HG03196 (cell line): ENCODE measurements around the gene NARF.

Experiments used
- ATAC-seq: cut with Tn5 transposase; IDR thresholded peaks from one replicate; pipeline ENCODE4 v1.9.1; 2021; ENCODE audit not compliant: unreplicated experiment

Gene NARF

DNA sequence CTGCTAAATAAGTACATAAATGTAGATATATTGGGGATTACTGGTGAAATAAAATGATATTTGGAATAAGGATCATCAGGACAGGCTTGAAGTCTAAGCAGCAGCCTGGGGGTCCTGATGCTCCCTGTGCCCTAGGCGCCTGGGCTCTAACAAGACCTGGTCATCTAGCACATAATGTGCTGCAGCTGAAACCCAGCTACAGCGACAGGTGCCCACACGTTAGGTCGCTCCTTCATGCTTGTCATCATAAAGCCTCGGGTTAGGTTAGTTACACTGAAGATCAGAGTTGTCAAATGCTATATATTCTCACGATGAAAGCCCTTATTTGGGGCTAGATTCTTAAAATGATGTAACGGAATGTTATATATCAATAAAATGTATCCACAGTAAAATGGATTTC, 11.5 kb downstream of the NARF start:
- ATAC-seq, result no peak

DNA sequence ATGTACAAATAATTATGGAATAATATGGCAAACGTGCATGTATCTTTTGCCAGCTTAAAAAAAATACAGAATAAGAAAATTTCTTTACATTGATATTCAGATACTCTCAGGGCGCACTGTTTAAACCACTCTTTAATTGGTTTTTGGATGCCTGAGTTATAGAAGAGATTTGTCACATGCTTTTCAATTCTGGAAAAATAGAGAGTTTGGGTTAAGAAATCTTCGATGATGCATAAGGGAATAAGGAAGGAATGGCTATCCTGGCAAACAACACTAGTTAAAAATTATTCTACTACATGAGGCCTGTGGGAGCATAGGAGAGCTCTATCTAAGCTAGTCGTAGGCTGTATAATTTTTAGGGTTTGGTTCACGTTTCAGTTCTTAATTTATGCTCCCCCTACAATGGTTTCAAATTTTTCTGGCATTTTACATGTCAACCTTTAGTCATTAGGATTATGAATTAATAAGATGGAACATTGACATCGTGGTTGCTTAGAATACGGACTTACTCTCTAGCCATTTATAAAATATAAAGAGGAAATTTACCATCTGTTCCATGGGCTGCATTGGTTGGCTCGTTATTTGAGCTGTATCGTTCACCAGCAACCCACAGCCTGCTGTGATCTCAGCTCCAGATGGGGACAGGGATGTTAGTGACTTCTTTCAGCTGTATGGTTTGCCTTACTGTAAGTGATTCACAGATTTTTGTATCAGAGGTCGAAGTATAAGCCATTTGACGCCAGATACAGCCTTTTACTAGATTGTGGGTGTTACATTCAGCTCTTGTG, 15.9 kb downstream of the NARF start:
- ATAC-seq, result no peak

DNA sequence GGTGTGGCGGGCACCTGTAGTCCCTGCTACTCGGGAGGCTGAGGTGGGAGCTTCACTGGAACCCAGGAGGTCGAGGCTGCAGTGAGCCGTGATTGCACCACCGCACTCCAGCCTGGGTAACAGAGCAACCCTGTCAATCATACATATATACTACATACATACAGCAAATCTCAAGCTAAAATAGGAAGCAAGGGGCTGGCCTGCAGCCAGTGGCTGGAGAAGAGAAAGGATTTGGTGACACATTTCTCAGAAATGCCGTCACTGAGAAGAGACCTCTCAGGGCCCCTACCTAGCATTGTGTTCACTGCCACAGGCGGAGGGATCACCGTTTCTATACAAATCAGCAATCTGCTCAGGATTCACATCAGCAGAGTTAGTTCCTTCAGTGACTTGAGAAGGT, 16.9 kb downstream of the NARF start:
- ATAC-seq, result no peak

DNA sequence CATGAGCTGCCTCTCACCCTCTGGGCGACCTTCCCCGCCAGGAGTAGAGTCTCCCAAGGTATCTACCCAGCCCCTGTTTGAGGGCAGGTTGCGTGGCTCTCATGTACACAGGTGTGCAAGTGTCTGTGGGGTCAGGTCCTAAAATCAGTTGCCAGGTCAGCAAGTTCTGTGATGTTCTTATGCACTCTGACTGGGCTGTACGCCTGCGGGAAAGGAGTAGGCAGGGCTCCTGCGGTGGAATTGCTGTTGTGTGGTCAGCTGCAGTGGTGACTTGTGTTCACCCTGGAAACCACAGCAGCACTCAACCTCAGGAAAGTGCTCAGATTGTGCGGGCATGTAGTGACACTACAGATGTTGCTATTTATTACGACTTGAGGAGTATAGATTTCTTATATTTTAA, 19.4 kb downstream of the NARF start:
- ATAC-seq, result no peak

DNA sequence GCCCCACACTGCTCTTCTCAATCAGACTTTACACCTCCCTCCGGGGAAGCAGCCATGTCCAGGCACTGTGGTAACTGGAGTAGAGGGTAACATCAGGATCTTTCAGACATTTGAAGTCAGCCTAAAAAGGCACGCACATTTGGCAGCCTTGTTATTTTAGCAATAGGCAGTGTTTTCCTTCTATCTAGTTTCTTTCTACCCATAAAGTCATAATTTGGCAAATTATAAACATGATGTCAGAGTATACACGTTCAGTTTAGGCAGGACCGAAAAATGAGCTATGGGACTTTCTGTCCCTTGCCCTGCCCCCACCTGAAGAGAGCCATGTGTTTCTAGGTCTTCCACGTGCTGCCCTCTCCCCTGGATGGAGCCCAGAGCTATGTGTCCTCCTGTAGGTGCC, 21.1 kb downstream of the NARF start:
- no peak for ATAC-seq

DNA sequence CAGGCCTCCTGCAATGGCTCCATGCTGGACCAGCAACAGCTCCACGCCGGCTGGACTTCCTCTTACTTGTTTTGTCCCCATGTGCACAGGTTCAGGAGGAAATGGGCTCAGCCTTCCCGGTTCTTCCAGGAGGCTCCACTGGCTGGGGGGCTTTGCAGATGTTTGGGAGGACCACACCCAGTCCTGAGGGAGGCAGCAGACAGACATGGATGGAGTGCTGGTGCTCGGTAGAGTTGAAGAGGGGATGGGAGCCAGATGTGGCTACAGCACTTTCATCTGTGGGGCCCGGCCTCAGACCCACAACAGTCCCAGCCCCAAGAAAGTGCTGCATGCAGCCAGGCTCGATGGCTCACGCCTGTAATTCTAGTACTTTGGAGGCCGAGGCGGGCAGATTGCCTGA, 21.8 kb downstream of the NARF start:
- ATAC-seq, result no peak

DNA sequence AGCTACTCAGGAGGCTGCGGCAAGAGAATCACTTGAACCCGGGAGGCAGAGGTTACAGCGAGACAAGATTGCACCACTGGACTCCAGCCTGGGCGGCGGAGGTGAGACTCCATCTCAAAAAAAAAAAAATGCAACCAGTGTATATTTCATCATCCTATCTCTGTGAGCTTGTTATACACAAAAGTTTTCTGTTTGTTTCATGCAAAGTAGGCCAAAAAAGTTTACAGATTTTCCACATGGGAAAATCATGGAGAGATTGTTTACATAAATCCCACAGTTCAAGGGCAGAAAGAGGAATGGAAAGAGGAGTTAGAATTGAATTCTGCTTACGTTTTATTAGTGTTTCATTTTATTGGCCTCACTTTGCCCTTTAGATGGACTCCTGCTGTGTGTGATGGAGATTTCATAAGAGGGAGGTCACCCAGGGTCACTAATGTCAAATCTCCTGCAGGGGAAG, 24.7 kb downstream of the NARF start:
- ATAC-seq, result no peak

DNA sequence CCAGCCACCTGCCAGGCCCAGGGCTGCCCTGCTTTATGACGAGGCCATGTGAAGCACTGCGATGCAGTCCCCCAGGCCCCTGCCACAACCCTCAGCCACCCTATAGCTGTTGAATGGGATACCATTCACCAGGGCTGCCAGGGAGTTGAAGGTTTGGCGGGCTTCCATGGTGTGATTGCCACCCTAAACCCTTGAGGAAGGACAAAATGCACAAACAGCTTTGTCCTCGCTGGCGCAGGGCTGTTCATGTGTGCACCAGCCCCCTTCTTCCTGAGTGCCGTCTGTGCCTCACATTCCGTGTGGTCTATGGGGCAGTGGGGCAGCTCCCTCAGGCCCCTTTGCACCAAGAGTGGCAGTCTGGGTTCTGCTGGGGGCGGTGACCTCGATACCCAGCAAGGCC, 25.3 kb downstream of the NARF start:
- no peak for ATAC-seq

DNA sequence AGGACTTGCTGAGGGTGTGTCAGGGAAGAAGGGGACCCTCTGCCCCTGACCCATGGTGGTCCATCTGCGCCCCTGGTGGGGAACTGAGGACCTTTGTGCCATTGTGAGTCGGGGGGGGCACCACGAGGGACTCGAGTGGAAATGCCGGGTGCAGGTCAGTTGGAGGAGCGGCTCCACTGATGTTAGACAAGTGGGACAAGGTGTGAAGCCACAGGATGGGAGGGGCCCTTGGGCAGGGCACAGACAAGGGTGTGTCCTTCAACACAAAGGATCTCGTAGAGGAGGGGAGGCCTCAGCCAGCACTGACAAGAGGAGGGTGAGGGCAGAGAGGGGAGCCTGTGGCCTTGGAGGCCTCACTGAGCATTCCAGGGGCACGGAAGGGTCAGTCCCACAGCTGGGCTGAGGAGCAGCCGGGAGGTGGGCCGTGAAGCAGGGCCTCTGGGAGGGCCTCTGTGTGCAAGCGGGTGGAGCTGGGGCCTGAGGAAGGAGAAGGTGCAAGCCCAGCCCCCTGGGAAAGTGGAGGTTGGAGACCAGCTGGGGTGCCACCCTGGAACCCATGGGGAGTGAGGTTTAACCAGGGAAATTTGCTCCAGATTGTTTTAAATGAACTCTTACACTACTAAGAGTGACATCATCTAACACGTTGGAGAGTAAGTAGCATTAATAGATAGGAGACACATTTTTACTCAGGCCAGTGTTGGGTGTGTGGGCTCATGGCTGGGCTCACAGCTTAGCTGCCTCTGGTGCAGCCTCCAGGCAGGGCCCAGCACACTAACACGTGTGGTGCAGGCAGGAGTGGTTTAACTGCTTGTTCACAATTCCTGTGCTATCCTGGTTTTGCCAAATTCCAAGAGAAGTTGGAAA, 27.9 kb downstream of the NARF start:
- ATAC-seq, result no peak

DNA sequence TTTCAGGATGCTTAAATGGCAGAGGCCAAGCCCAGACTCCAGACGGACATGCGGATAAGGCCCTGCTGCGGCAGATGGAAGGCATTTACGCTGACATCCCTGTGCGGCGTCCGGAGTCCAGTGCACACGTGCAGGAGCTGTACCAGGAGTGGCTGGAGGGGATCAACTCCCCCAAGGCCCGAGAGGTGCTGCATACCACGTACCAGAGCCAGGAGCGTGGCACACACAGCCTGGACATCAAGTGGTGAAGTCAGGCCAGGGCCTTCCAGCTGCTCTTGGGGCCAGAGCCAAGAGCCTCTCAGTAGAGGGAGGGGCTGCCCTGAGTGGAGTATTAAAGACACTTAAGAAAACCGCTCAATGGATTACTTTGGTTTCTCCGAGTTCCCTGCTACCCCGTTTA, 29.4 kb downstream of the NARF start:
- no peak for ATAC-seq

DNA sequence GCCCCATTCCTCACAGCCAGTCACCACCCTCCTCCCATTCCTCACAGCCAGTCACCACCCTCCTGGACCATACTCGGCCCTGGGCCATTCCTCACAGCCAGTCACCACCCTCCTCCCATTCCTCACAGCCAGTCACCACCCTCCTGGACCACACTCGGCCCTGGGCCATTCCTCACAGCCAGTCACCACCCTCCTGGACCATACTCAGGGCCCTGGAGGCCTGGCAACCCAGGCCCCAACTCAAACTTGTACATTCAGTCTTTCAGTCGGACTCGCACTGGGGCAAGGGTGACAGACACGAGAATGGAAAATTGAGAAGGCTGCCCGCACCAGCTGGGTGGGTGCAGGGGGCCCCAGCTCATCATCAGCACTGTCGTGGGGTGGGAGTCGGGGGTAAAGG, 30.6 kb downstream of the NARF start:
- ATAC-seq, result no peak

DNA sequence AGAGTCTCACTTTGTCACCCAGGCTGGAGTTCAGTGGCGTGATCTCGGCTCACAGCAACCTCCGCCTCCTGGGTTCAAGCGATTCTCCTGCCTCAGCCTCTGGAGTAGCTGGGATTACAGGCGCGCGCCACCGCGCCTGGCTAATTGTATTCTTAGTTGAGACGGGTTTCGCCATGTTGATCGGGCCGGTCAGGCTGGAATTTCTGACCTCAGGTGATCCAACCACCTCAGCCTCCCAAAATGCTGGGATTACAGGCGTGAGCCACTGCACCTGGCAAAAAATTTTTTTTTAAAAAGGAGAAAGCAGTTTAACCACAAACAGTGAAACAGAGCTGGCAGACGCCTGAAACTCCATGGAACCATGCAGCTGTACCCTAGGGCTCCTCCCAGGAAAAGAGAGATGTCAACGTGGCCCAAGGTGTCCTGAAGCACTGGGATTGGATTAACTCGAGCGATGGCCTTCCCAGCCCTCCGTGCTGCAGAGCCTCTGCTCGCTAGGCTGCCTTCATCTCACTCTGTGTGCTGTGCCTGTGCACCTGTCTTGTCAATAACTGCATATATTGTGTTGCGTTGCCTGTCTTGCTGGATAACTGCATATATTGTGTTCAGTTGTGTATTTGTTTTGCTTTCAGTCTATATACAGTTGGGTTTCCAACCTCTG, 31.4 kb downstream of the NARF start:
- ATAC-seq, result no peak

DNA sequence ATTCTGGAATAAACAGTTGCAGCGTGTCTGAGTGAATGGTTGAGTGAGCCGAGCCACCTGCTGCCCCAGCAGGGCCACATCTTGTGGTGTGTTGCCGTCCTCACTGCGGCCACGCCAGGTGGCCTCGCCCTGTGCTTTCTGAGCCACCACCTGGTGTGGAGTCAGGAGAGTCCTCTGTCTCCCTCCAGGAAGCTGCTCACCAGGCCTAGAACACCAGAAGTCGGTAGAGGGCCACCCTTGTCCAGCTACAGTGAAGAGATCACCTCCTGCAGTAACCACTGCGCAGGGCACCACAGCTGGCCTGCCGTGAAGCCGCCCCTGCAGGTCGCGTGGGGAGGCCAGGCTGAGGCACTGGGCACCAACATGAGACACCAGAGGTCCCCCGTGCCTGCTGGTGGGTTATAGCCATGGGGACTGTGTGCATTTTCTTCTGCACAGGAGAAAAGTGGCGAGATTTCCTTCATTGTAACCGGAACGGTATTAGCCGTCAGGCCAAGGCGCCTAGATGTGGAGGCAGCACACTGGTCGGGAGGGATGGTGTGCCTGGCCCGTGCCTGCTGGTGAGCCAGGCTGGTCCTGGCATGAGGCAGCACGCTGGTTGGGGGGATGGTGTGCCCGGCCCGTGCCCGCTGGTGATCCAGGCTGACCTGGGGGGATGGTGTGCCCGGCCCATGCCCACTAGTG, 32.1 kb downstream of the NARF start:
- ATAC-seq, result no peak

DNA sequence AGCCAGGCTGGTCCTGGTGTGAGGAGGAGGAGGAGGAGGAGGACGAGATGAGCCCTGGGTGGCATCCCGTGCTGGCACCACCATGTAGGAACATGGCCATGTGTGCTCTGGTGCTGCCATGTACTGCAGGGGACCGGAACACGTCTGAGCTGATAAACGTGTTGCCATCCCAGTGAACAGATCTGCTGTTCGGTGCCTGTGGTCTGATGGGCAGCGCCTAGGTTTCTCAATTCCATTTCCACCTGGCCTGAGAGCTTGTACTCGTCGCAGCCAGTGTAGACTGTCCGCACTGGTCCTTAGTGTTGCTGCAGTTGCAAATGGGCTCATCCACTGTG, 32.6 kb downstream of the NARF start:
- no peak for ATAC-seq

DNA sequence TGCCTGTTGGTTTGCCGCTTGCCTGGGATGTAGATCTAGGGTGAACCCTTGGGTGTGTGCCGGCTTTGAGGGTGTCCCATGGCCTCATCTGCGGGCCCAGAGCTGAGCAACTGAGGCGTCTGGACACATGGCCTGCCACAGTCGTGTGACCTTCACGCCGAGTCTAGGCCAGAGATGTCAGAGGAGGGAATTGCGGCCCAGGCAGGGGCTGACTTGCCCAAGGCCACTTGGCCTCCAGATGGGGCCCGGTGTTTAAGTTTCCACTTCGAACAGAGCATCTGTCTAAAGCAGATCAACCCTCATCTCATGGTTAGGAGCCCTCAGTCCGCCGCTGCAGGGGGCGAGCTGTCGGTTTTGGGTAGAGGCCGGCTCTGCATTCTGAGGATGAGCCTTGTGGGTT, 33.0 kb downstream of the NARF start:
- ATAC-seq, result no peak

DNA sequence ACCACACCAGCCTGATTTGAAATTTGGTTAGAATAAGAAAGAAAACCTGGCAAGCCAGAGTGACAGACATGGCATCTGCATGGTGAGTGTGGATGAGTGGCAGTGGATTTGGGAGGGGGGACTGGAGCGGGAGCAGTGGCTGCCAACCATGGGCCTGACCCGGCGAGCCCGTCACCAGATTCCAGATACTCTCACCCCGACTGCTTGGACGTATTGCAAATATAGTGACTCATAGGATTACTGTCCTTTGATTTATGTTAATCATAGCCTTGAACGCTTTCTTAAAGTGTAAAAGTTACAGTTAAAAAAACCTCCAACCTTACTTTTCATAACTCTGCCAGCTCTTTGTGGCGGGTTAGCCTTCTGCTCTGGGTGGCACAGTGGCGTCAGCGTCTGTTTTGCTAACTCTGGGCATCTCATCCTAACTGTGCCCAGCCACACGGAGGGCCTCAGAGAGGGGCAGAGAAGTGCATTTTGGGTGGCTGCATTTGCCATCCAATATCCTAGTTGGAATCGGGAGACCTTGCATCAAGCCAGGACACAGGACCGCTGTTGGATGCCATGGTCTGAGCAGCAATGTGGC, 34.2 kb downstream of the NARF start:
- ATAC-seq, result no peak

DNA sequence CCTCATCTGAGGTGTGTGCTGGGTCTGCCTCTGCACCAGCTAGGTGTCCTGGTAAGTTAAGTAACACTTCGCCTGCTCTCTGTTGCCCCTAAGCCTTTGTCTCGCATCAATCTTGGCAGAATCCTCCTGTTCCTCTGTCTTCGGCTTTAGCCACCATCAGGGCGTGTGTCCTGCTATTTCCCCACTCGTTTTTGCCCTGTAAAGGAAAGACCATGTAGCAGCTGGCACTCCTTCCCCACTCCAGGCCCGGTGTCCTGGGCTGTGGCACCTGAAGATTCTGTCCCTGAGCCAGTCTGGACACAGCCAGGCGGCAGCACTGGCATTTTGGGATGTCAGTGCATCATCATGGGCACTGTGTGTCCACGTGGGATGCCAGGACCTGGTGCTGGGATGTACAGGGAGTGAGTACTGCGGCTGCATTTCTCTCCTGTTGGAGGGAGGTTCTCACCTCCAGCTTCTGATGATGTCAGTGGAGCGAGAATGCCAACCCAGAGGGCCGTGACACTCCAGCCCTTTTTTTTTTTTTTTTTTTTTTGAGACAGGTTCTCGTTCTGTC, 34.8 kb downstream of the NARF start:
- no peak for ATAC-seq

DNA sequence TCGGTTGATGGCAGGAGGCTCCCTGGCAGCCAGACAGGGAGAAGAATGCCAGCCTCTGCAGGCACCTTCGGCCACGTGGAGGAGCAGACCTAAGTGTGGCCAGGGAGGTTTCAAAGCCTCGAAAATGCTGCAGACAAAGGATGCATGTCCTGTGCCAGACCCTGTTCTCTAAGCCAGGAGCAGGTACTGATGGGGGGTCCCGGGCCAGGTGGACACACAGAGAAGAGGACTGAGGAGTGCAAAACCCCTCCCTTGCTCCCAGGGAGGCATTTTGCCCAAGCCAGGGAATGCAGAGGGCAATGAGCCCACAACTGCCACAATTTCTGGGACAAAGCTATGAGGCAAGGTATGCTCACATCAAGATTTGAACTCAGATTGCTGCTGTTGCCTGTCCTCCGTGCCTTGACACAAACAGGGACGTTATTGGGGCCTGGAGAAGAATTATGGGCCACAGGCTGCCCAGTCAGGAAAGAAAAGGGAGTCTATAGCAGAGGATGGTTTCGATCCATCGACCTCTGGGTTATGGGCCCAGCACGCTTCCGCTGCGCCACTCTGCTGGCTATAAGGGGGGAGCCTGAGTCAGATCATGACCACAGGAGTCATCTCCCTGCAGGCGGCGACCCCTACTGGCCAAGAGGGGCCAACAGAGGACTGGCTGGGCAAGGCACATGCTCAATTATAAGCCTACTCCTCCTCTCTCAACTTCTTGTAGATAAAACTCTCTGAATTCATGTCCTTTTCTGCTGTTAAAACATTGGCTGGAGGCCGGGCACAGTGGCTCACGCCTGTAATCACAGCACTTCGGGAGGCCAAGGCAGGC, 35.9 kb downstream of the NARF start:
- ATAC-seq, result peak; percentile 48

DNA sequence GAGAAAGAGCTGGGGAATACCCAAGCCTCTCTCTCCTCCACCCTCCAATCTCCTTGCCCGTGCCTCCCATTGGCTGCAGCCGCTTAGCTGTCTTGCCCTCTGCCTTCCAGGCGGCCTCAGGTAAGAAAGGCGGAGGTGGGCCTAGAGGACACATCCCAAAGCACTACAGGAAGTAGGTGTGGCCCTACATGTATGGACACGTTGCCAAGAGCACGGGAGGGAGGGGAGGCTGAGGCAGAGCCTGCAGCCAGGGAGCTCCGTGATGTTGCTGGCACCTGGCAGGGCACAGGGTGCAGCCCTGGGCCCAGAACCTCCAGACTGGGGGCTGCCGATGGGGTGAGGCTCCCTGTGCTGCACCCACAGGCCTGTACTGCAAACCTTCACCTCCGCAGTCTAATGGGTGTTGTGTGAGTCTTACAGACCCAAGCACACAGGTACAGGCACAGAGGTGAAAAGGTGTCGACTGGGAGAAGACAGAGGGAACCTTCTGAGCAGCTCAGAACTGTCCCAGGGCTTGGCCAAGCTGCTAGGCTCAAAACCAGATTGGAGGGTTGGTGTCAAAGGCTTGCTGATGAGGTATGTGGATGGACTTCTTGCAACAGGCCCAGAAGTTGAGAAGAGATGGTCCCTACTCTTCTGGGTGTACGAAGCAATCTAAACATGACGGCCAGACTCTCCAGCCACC, 37.4 kb downstream of the NARF start:
- no peak for ATAC-seq
